Measurements from ENCODE around the gene VPS8. TPM values are rescaled to one million over a fixed set of nuclear protein-coding genes. Genes with fewer than 3 reads are reported as not detected.
A peak's percentile ranks its signal among the peaks of the same experiment; 100 is the strongest.

Gene VPS8
- total and polyA plus RNA-seq, 11 donors: 15.7 to 122 (median 74.3) TPM

DNA sequence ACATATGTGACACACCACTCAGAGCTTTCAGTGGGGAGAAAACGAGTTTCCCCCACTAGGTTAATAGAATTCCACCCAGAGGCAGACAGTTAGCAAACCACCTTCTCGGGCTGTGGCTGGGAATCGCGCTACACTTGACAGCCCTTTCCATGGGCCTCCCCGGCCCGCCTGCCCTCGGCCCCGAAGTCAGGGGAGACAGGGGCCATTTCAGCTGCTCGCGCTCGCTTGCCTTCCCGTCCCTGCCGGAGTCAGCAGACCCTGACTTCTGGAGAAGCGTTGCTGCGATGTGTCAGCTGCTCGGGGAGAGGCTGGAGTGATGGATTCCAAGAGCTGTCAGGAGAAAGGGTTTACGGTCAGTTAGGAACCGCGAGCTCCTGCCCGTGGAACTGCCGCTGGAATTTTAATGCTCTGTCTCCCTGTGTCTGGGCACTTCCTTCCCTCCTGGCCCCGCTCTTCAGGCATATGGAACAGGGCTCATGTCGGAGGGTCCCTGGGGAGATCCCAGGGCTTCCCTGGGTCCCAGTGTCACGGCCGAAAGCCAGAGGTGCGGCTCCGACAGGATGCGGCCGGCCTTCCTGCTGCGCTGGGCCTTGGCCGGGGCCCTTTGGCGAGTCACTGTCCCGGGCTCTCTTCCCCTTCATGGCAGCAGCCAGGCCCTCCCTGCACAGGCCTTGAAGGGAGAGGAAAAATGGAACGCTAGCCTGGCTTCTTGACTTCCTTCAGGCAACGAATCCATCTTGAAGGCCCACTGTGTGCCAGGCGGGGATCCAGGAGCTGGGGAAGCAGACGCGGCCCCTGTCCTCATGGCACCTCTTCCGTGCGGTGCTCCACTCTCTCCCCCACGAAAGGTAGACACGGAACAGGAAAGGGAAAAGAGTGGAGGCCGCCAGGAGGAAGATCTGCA is 38.4 kb upstream of the VPS8 start:
- WGBS, 4 donors: 40 to 65% (median 48%) methylated on average over 33 to 43 of the region's 43 CpGs
- intact Hi-C loops (cut with DNase I): loop anchor here in 4 of 10 donors (5.0 to 10.0 kb wide), 4 partner anchors 36 to 409 kb away; partner anchors contain the start of genes THPO (in 2 of the 4), CLCN2 (in 1 of the 4) and POLR2H (in 1 of the 4)

DNA sequence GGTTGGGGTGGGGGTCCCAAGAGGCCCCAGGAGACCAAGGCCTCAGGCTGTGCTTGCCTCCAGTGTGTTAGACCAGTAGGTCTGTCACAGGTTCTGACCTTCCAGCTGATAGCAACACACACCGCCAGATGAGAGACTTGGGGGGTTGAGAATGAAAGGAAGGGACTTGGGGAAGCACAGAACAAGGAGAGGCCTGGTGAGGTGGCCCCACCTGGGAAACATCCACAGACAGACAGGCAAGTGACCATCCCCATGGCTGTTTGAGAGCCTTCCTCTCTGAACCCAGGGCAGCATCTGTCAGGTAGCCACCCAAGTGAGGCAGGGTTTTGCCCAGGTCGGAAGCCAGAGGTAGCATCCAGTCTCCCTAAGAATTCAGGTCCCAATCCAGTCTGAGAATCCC is 35.0 kb upstream of the VPS8 start:
- no peak overlapping the region for H3K4me3 ChIP-seq

More for the DNA sequence above, 38.4 kb upstream of the VPS8 start:
- TF ChIP-seq POLR2A (IDR thresholded peaks at IDR 0.05): no peak
- no peak for TF ChIP-seq CTCF (IDR thresholded peaks at IDR 0.05)
- peaks cover 0 to 7% (median 0%) of the 10 kb centered on the region in 9 donors for H3K27me3 ChIP-seq
- H3K9me3 ChIP-seq: no peaks in the 10 kb centered on the region
- DNase-seq (peak in 4 of 5 donors; percentile 49 to 79 (median 64)), ATAC-seq (peak in 3 of 4 donors; percentile 43 to 75 (median 53))
- H3K4me3 ChIP-seq: peak overlapping the region in 4 of 12 donors; percentile 1 to 17 (median 4)
- H3K27ac ChIP-seq: peak overlapping the region in 8 of 12 donors; percentile 4 to 68 (median 53)
- no peaks in the 10 kb centered on the region for H3K36me3 ChIP-seq
- peaks cover 0 to 29% (median 8%) of the 10 kb centered on the region in 12 donors for H3K4me1 ChIP-seq

GRCh38 chr3:184777566-184778356 is 34.2 kb upstream of the VPS8 start:
- H3K4me3 ChIP-seq: no peak overlapping the region
- TF ChIP-seq POLR2A (IDR thresholded peaks at IDR 0.05): no peak
- TF ChIP-seq CTCF (IDR thresholded peaks at IDR 0.05): peak; percentile 75 to 91 (median 87)
- peaks cover 0 to 16% (median 4%) of the 10 kb centered on the region in 9 donors for H3K27me3 ChIP-seq
- DNase-seq: peak; percentile 78 to 92 (median 88)
- intact Hi-C loops (cut with DNase I): loop anchor here in 9 of 10 donors (1.0 to 10.0 kb wide), 8 partner anchors 50 to 415 kb away; partner anchors contain the start of genes EPHB3 (in 8 of the 9), CLCN2 (in 2 of the 9), MAGEF1 (in 2 of the 9) and POLR2H (in 2 of the 9)
- peak; percentile 83 to 89 (median 88) for ATAC-seq
- 30 to 46% (median 35%) methylated on average over 11 of the region's 11 CpGs for whole genome bisulfite sequencing, 4 donors
- peaks cover 0 to 20% (median 8%) of the 10 kb centered on the region in 12 donors for H3K4me1 ChIP-seq
- no peaks in the 10 kb centered on the region for H3K36me3 ChIP-seq
- no peaks in the 10 kb centered on the region for H3K9me3 ChIP-seq
- no peak overlapping the region for H3K27ac ChIP-seq

More for the DNA sequence above, 35.0 kb upstream of the VPS8 start:
- H3K27me3 ChIP-seq: peaks cover 0 to 16% (median 4%) of the 10 kb centered on the region in 9 donors
- intact Hi-C loops (cut with DNase I): loop anchor here in 9 of 10 donors (1.0 to 10.0 kb wide), 8 partner anchors 50 to 415 kb away; partner anchors contain the start of genes EPHB3 (in 6 of the 9), CLCN2 (in 2 of the 9), MAGEF1 (in 2 of the 9) and POLR2H (in 2 of the 9)
- H3K36me3 ChIP-seq: no peaks in the 10 kb centered on the region
- WGBS, 4 donors: 91 to 94% (median 93%) methylated on average over 2 of the region's 2 CpGs
- H3K4me1 ChIP-seq: peaks cover 0 to 21% (median 8%) of the 10 kb centered on the region in 12 donors
- ATAC-seq (no peak), DNase-seq (no peak)
- no peak overlapping the region for H3K27ac ChIP-seq
- no peaks in the 10 kb centered on the region for H3K9me3 ChIP-seq
- TF ChIP-seq CTCF (IDR thresholded peaks at IDR 0.05) (no peak), POLR2A (IDR thresholded peaks at IDR 0.05) (no peak)

Data from heart left ventricle (tissue), 16 donors.